Activated CD4-positive, alpha-beta T cell treated with anti-CD3 and anti-CD28 coated beads for 24 hours (primary cell): ENCODE results near the gene USP40.
"Not testable (repeated sequence)": the region's sequence is repeated elsewhere in the genome, so short reads cannot be mapped to it uniquely, and the experiment has no call there.

Experiments used
- DNase-seq, 2 donors: peaks; one replicate each; pipeline ENCODE4 v3.0.0-alpha.2; 2020; ENCODE audit warnings: low read depth in 2 of 2

Gene USP40

GRCh38 chr2:233566141-233566956 lies at the start of gene USP40:
Gene USP40, minus strand, starts transcription at chr2:233566782. Its CDS starts 1,228 bp downstream, at chr2:233565554.
- DNase-seq = peak; percentile 27 to 35

- DNase-seq = no peak
These were observed 44.7 kb upstream of the USP40 start for GRCh38 chr2:233611284-233611683.

GRCh38 chr2:233605680-233606079 lies 39.1 kb upstream of the USP40 start:
- DNase-seq = no peak

GRCh38 chr2:233604826-233605225 lies 38.2 kb upstream of the USP40 start:
- no peak for DNase-seq

GRCh38 chr2:233603520-233603919 lies 36.9 kb upstream of the USP40 start:
- DNase-seq = no peak

- no peak for DNase-seq
These were observed 35.5 kb upstream of the USP40 start for GRCh38 chr2:233602076-233602475.

- no peak for DNase-seq
These were observed 33.8 kb upstream of the USP40 start for GRCh38 chr2:233600386-233600785.

GRCh38 chr2:233598952-233599351 lies 32.4 kb upstream of the USP40 start:
- no peak for DNase-seq

GRCh38 chr2:233597522-233597921 lies 30.9 kb upstream of the USP40 start:
- no peak for DNase-seq

GRCh38 chr2:233593201-233593600 lies 26.6 kb upstream of the USP40 start:
- no peak for DNase-seq

- not testable (repeated sequence) for DNase-seq
These were observed 26.1 kb upstream of the USP40 start for GRCh38 chr2:233592706-233593105.

- no peak for DNase-seq
These were observed 21.8 kb upstream of the USP40 start for GRCh38 chr2:233588400-233588799.

- no peak for DNase-seq
These were observed 17.6 kb upstream of the USP40 start for GRCh38 chr2:233584210-233584609.

- DNase-seq = not testable (repeated sequence)
These were observed 16.8 kb upstream of the USP40 start for GRCh38 chr2:233583217-233583965.

GRCh38 chr2:233577341-233577740 lies 10.8 kb upstream of the USP40 start:
- not testable (repeated sequence) for DNase-seq

GRCh38 chr2:233572468-233572867 lies 5.9 kb upstream of the USP40 start:
- no peak for DNase-seq

- no peak for DNase-seq
These were observed 4.9 kb upstream of the USP40 start for GRCh38 chr2:233571462-233571861.

GRCh38 chr2:233571001-233571400 lies 4.4 kb upstream of the USP40 start:
- DNase-seq = no peak

GRCh38 chr2:233565685-233566140 lies 869 bp downstream of the USP40 start:
- DNase-seq = no peak

- DNase-seq = no peak
These were observed 2.7 kb downstream of the USP40 start for GRCh38 chr2:233563663-233564430.

- DNase-seq = no peak
These were observed 9.5 kb downstream of the USP40 start for GRCh38 chr2:233556881-233557736.
